GM18951 (cell line): Measurements from ENCODE around the gene EFNA5.

Experiments
- POLR2A ChIP-seq: IDR thresholded peaks from 4 replicates; pipeline ENCODE4 v1.6.1; 2011; ENCODE audit warnings: mild to moderate bottlenecking; ENCODE audit not compliant: insufficient read length, insufficient read depth; ENCODE audit errors: extremely low read depth
- in situ Hi-C: fragments of 300-500 bp; cut with MboI; formaldehyde crosslinking; loops from one replicate; pipeline ENCODE4 v1.12.0; 2022; ENCODE audit warnings: low sequenced_read_pairs, mixed read lengths, inconsistent platforms; ENCODE audit not compliant: unreplicated experiment

EFNA5 gene

DNA sequence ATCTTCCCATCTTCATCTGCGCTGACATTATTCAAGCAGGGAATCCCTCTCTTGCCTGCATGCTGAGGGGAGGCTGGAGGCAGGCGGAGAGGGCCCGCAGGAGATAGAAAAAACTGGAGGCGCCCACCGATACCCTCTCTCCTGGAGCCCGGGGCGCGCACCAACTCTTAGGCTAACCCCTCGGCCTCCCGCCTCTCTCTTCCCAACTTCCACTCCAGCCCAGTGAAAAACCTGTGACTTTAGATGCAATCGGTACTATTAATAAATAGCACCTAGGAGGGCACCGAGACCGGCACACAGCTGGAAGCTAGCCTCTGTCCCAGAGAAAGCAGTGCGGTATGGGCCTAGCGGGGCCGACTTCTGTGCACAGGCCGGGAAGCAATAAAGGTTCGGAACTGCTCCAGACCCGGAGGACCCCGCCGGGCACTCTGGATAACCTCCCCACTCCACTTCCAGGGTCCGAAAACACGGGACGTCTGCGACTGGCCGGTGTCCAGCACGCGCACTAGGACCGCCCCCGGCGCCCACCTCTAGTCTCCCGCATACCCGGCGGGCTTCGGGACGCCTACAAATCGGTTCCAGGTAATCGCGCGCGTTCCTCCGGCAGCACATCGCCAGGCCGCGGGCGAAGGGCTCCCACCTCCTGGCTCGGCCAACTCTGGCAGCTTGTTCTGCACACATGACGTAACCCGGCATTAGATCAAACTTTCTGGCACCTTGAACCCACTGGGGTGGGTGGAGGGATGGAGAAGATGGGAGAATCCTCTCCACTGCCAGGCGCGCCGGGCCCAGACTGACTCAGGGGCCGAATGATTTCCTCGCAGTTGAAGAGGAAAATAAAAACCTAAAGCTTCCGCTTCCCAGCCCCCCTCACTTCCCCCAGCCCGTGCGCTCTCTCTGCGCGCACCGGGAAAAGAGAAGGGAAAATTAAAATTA lies 1.4 kb downstream of the EFNA5 start:
- TF ChIP-seq POLR2A: no peak
- in situ Hi-C loops: no loop called here

GRCh38 chr5:107668154-107669095 lies 2.3 kb downstream of the EFNA5 start:
- in situ Hi-C loops: no loop called here
- TF ChIP-seq POLR2A: no peak

DNA sequence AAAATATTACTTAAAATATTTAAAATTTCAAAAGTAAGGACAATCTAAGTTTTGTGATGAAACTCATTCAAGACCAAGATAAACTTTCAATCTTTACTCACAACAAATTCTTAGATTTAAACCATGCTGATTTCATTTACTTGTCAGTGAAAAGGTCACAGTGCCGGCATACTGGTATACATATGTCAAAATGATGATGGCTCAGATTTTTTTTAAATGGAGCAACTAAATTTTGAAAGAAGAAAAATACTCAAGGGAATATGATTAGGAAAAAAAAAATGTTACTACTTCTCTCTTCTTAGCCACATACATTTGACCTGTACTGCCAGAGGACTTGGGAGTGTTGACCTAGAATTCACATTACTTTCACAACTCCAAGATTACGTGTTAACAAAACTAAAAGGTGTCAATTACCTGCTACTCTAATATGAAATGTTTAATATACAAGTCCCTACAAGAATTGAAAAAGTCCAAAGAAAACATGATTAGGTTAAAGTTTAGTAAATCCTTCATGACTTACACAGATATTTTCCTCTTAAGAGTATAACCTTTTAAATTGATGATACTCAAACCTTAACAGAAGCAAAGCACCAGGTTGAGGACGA lies 4.6 kb downstream of the EFNA5 start:
- in situ Hi-C loops: no loop called here
- no peak for TF ChIP-seq POLR2A

DNA sequence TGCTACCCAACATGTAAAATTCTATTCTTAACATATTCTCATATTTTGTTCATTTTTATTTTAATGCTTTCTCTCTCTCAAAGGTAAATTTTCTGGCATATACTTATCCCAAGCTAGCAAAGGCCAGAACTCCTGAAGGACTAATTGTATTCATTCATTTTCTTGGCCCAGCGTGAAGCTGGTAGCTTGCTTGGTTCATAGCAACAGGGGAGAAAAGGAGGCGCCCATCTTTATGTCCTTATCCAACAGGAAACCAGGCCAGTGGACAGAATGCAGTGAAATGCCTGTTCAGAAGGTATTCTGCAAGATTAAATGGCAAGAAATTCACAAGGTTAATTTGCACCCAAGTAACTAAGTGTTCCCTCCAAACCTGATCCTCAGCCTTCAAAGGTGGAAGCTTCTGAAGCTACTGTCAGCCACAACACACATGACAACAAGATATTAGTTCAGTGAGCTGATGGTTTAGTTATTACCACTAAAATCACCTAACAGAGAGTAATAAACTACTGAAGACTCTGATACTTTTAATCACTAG lies 5.6 kb downstream of the EFNA5 start:
- in situ Hi-C loops: no loop called here
- no peak for TF ChIP-seq POLR2A

- no peak for TF ChIP-seq POLR2A
- in situ Hi-C loops: no loop called here
Measured at GRCh38 chr5:107663697-107664096, 7.0 kb downstream of the EFNA5 start.

- in situ Hi-C loops: no loop called here
- no peak for TF ChIP-seq POLR2A
Measured at GRCh38 chr5:107661650-107662044, 9.1 kb downstream of the EFNA5 start.

DNA sequence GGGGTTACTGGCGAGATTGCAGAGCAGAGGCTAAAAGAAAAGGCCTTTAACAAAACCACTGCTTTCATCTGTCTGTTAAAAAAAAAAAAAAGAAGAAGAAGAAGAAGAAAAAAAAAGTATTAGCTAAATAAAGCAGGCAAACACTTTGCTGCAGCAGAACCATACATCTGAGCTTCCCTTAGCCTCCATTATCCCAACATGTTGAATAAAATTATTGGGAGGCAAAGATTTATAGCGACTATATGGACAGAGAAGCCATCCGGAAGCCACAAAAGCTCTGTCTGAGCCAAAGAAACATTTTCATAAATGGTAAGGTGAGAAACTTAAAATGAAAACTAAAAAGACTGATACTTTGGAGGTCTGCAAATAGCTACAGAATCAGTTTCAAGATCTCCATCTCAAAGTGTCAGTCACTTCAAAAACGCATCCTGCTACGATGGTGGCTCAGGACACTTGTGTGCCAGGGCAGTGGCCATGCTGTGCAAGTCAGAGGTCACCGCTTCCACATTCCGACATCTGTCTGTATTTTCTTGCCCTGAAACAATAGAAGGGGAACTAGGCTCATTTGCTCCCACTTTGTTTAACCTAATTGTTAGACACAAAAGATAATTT lies 9.6 kb downstream of the EFNA5 start:
- no peak for TF ChIP-seq POLR2A
- in situ Hi-C loops: no loop called here

DNA sequence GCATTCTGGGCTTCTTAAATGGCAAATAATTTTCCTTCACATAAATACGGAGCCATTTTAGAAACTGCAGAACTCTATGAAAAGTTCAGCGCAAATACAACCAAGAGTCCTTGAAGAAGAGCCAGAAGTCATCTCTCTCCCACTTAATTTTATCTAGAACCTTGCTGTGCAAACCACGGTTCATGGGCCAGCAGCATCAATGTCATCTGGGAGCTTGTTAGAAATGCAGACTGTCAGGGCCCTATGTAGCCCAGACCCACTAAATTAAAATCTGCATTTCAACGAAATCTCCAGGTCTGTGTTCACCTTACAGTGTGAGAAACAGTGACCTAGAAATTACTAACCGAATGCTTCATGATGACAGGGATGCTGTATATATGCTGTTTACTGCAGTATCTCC lies 12.2 kb downstream of the EFNA5 start:
- no peak for TF ChIP-seq POLR2A

DNA sequence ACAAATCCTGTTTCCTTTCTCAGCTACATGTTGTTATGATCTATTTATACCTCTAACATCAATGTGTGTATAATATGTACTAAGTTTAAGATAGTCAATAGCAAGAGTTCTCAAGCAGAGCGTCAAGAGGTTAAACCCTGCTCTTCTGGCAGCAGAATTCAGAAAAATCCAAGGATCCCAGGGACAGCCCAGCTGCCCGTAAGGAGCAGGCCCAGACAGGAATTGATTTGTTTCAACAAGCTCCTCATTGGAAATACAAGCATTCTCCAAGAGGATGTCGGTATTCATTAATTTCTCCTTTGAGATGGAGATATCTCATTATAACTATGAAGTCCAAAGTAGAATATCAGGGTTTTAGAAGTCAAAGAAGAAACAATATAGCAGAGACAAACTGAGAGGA lies 14.9 kb downstream of the EFNA5 start:
- in situ Hi-C loops: no loop called here

More for the DNA sequence above, 12.2 kb downstream of the EFNA5 start:
- in situ Hi-C loops: no loop called here

GRCh38 chr5:107654827-107655226 lies 15.9 kb downstream of the EFNA5 start:
- in situ Hi-C loops: no loop called here
- no peak for TF ChIP-seq POLR2A

More for the DNA sequence above, 14.9 kb downstream of the EFNA5 start:
- TF ChIP-seq POLR2A: no peak

GRCh38 chr5:107653685-107654084 lies 17.1 kb downstream of the EFNA5 start:
- in situ Hi-C loops: no loop called here
- no peak for TF ChIP-seq POLR2A

- in situ Hi-C loops: no loop called here
Measured at GRCh38 chr5:107652839-107653607, 17.7 kb downstream of the EFNA5 start.

More at GRCh38 chr5:107652839-107653607, 17.7 kb downstream of the EFNA5 start:
- TF ChIP-seq POLR2A: no peak
